GM21529 (cell line): Measurements from ENCODE around the gene NEIL1.
"Not testable (repeated sequence)": the region's sequence is repeated elsewhere in the genome, so short reads cannot be mapped to it uniquely, and the experiment has no call there.

ENCODE experiments used
- ATAC-seq: cut with Tn5 transposase; IDR thresholded peaks from one replicate; pipeline ENCODE4 v1.9.1; 2021; ENCODE audit not compliant: unreplicated experiment

Gene NEIL1

DNA sequence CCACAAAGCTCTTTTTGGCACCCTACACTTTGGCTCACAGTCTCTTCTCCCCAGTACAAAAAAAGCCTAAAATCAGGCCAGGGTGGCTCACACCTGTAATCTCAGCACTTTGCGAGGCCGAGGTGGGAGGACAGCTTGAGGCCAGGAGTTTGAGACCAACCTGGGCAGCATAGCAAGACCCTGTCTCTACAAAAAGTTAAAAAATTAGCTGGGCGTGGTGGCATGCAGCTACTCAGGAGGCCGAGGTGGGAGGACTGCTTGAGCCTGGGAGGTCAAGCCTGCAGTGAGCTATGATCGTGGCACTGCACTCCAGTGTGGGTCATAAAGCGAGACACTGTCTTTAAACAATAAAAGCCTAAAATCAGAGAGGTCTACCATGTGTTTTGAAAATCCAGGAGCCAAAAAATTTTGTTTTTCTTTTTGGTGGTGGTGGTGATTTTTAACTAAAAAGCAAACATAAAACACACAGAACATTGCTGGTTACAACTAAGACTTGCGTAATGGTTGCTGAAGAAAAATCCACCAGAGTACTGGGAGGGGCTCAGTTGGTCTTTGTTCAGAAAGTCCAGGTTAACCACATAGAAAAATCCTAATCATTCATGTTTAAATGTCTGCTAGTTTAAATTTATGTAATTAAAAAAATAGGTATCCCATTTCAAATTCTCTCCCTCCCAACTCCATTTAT lies 23.2 kb downstream of the NEIL1 start:
- no peak for ATAC-seq

DNA sequence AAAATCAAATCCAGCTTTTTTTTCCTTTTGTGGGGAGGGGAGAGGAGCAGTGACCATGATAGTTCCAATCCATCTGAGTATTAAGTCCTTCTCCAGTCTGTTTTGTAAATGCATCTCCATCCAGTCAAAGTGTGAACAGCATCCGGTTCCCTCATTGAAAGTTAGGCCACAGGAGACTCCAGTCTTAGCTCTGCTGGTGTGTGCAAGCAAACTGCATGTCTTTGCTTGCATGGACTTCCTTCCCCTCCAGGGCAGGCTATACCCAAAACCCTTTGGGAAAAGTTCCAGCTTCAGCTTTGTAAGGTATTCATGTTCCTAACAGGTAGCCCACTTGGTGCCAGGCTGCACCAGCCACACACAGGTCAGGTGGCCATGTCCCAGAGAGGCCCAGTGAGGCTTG lies 24.6 kb downstream of the NEIL1 start:
- no peak for ATAC-seq

DNA sequence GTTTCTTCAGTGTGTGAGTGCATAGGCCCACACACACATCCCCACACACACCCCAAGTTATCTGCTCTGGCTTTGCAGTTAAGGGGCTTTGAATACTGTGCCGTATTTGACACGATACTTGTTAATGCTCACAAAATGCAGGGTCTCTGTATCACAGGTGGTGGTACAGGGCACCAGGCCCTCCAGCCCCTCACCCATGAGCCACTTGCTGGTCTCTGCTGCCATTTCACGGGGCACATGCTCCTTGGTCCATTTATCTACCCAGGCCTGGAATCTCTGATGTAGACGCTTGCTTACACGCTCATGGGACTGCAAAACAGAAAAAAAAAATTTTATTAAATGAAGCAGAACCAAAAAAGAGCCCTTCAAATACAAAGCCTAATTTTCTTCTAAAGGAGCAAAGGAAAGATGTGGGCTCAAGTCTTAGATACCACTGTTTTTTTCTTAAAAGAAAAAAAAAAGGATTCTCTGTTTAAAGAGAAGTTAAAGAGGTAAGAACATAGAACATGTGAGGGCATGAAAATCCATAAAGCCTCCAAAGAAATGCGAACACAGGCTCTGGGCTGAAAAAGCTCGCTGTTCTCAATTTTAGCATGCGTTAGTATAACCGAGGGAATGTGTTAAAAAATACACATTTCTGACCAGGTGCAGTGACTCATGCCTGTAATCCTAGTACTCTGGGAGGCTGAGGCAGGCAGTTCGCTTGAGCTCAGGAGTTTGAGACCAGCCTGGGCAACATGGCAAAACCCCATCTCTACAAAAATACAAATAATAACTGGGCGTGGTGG lies 25.3 kb downstream of the NEIL1 start:
- ATAC-seq: no peak

DNA sequence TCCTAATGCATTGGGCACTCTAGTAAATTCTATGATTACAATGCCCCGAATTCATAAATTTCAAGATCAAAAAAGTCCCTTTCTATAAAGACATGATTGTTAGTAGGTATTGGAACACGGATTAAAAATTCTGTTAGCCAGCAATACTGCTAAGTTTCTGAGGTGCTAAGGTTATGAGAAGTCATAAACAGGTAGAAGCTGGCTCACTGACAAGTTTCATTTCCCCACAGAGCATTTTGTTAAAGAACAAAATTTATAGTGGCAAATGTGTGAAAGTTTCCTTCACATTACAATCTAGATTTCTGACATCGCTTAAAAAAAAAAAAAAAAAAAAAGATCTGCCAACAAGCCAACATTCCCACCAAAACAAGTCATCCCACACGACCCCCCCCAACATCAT lies 33.9 kb downstream of the NEIL1 start:
- ATAC-seq: no peak

DNA sequence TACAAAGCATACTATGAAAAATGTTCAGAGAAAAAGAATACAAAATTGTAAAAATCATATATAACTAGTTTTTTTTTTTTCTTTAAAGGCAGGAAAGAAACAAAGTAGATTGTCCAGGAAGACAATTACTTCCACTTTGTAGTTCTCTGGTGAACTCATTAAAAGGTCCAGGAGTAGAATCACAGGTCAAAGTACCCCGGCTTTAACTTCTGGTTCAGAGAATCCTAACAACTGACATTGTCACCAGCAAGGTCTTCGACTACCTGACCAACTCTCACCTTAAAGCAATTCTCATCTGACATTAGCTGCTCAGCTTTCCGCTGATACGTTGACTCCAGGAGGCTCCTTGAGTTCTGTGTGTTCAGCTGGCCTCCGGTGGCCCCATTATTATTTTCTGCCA lies 37.1 kb downstream of the NEIL1 start:
- ATAC-seq: not testable (repeated sequence)

DNA sequence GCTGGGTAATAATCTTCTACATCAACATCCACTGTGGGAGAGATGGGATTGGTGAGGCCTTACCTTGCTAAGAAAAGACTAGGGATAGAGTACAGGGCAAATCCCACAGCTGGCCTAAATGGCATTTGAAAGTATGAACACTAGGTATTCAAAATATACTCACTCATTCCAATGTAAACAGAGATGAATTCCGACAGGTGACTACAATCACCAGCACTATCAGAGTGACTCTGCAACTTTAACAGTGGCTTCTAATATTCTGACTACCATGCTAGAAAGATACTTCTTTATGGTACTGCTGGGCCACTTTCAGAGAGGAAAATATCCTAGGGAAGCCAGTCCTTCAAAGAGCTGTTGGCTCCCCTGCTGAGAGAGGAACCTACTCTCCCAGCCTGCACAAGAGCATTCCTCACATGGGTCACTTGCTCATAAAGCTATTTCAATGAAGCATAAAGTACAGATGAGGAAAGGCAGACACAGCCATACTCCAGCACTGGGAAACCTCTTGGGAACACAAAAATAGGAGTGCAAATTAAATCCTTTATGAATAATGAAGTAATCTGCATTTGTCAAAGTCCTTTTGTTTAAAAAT lies 43.0 kb downstream of the NEIL1 start:
- ATAC-seq: no peak

DNA sequence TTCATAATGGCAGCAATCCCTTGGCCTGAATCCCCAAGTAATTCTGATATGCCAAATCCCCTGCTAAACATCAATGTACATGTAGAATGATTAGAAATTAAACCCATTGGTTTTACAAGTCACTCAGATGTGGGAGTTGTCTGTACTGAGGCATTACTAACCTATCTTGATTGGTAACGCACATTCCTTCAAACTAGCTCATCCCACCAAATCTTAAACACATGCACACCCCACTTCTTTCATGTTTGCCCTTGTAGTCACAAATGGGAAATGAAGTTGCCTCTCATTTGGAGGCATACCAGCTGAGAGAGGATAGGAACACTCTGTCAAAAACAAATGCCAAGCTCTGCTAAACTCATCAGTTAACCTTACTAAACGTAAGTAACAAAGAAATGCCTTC lies 50.7 kb downstream of the NEIL1 start:
- ATAC-seq: no peak

DNA sequence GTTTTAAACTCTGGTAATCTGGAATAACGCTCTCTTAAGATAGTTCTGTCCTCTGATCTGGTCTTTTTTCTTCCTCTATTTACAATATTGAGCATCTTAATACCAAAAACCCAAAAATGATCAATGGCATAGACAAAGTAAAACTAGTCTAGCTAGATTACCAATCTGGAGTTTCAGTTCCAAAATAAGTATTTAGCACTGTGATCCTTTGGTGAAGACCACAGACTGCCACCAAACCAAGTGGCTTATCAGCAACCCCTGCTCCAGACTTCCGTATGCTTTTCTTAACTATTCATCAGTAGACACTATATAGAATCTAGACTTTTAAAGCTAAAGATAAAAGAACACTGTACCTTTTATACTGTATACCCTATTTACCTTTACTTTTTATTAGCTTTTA lies 57.1 kb downstream of the NEIL1 start:
- ATAC-seq: no peak
